GM23248 (cell line): ENCODE measurements around the gene OR9Q2. TPM values are rescaled to one million over a fixed set of nuclear protein-coding genes. Genes with fewer than 3 reads are reported as not detected.

Experiments used
- DNase-seq: peaks from one replicate; pipeline ENCODE4 v3.0.0-alpha.2; 2015
- H2AFZ ChIP-seq: fragments of 200-600 bp; sonication (generic); 2 replicates; pipeline ENCODE4 v1.6.1; 2016; ENCODE audit warnings: antibody characterized with exemption
- H3F3A ChIP-seq: fragments of 200-600 bp; sonication (generic); 2 replicates; pipeline ENCODE4 v1.6.1; 2016; ENCODE audit warnings: mild to moderate bottlenecking, antibody characterized with exemption, mixed run types; ENCODE audit not compliant: insufficient read depth
- H3K27ac ChIP-seq: fragments of 200-600 bp; sonication (generic); 2 replicates; pipeline ENCODE4 v1.5.1; 2016; ENCODE audit warnings: mild to moderate bottlenecking
- H3K27me3 ChIP-seq: fragments of 200-600 bp; sonication (generic); replicated peaks from 2 replicates; pipeline ENCODE4 v1.6.1; 2016; ENCODE audit warnings: mild to moderate bottlenecking; ENCODE audit not compliant: insufficient read depth
- H3K36me3 ChIP-seq: fragments of 200-600 bp; sonication (generic); 2 replicates; pipeline ENCODE4 v1.6.1; 2016; ENCODE audit warnings: low read depth, mild to moderate bottlenecking
- H3K4me1 ChIP-seq: fragments of 200-600 bp; sonication (generic); 2 replicates; pipeline ENCODE4 v1.6.1; 2016; ENCODE audit warnings: mild to moderate bottlenecking; ENCODE audit not compliant: insufficient read depth
- H3K4me2 ChIP-seq: fragments of 200-600 bp; sonication (generic); one replicate; pipeline ENCODE4 v1.6.1; 2016; ENCODE audit warnings: mild to moderate bottlenecking; ENCODE audit not compliant: unreplicated experiment
- H3K4me3 ChIP-seq: fragments of 200-600 bp; sonication (generic); 2 replicates; pipeline ENCODE4 v1.5.1; 2016; ENCODE audit warnings: mild to moderate bottlenecking
- H3K79me2 ChIP-seq: fragments of 200-600 bp; sonication (generic); 2 replicates; pipeline ENCODE4 v1.6.1; 2016; ENCODE audit warnings: mild to moderate bottlenecking; ENCODE audit not compliant: insufficient read depth
- H3K9ac ChIP-seq: fragments of 200-600 bp; sonication (generic); 2 replicates; pipeline ENCODE4 v1.6.1; 2016; ENCODE audit warnings: mild to moderate bottlenecking
- H3K9me2 ChIP-seq: fragments of 200-600 bp; sonication (generic); 2 replicates; pipeline ENCODE4 v1.6.1; 2016; ENCODE audit warnings: mixed run types, mild to moderate bottlenecking, moderate library complexity; ENCODE audit not compliant: insufficient read depth
- H3K9me3 ChIP-seq: fragments of 200-600 bp; sonication (generic); one replicate; pipeline ENCODE4 v1.6.1; 2017; ENCODE audit warnings: low read depth
- H4K20me1 ChIP-seq: fragments of 200-600 bp; sonication (generic); 2 replicates; pipeline ENCODE4 v1.6.0; 2016; ENCODE audit not compliant: insufficient read depth
- EZH2 ChIP-seq: fragments of 200-600 bp; sonication (generic); IDR thresholded peaks from 2 replicates; pipeline ENCODE4 v1.6.1; 2018; ENCODE audit warnings: antibody characterized with exemption, mild to moderate bottlenecking; ENCODE audit not compliant: insufficient read depth, poor library complexity, severe bottlenecking
- EZH2phosphoT487 ChIP-seq: fragments of 200-600 bp; sonication (generic); IDR thresholded peaks from 2 replicates; pipeline ENCODE4 v1.6.1; 2018; ENCODE audit warnings: antibody characterized with exemption, moderate library complexity, mild to moderate bottlenecking, low read depth; ENCODE audit not compliant: insufficient read depth
- WGBS, 2 experiments: methylation state at CpG; one replicate each; pipeline ENCODE4 v1.1.6; 2015 to 2017; ENCODE audit warnings: low lambda C conversion rate in 2 of 2, low coverage in 1 of 2; ENCODE audit errors: missing lambda C conversion rate in 2 of 2; 5-methylcytosine and 5-hydroxymethylcytosine counted together
- in situ Hi-C: fragments of 300-500 bp; cut with MboI; formaldehyde crosslinking; loops from 2 replicates; pipeline ENCODE4 v1.15.0; 2020
- polyA plus RNA-seq: library from polyadenylated mRNA; unstranded; fragments of >200 nt; fragmentation: Nextera tagmentation; extraction: Ambion mirVana; gene quantifications from 2 replicates; pipeline ENCODE4 v1.2.1, GENCODE V29; 2016
- total RNA-seq: library from RNA; depleted of rRNA; stranded (reverse); fragments of >200 nt; shearing (Covaris generic); gene quantifications from 2 replicates; pipeline ENCODE4 v1.2.3, GENCODE V29; 2014; rRNA removed

The OR9Q2 gene
- total and polyA plus RNA-seq, 2 experiments from 2014 or later = not detected

GRCh38 chr11:58227956-58228615 is 39.2 kb downstream of the OR9Q2 start:
- no peak for DNase-seq
- TF ChIP-seq EZH2 = no peak
- TF ChIP-seq EZH2phosphoT487 = no peak
- Histone ChIP-seq H3F3A (no peaks in the 10 kb centered on the region), H2AFZ (no peak overlapping the region), H3K27me3 (no peaks in the 10 kb centered on the region), H3K4me2 (no peak overlapping the region), H3K4me3 (no peak overlapping the region), H3K27ac (no peak overlapping the region), H3K9ac (no peak overlapping the region), H4K20me1 (no peaks in the 10 kb centered on the region), H3K4me1 (no peaks in the 10 kb centered on the region), H3K9me2 (peaks cover 4% of the 10 kb centered on the region; the same call in 1 of the 2 replicates), H3K36me3 (no peaks in the 10 kb centered on the region), H3K9me3 (no peaks in the 10 kb centered on the region), H3K79me2 (no peaks in the 10 kb centered on the region)
- in situ Hi-C loops = no loop called here
- 66 to 67% methylated on average over 32 of the region's 32 CpGs for WGBS, 2 experiments

Other genes starting within 250 kb of the OR9Q2 start
- not detected in 2 replicates for gene OR9Q1, start 165.2 kb upstream of the OR9Q2 start, total RNA-seq
- gene OR9Q1, start 165.2 kb upstream of the OR9Q2 start, polyA plus RNA-seq = not detected in 2 replicates
- gene OR6Q1, start 158.1 kb upstream of the OR9Q2 start, total RNA-seq = not detected in 2 replicates
- gene OR6Q1, start 158.1 kb upstream of the OR9Q2 start, polyA plus RNA-seq = not detected in 2 replicates
- gene OR9I1, start 63.5 kb upstream of the OR9Q2 start, total RNA-seq = not detected in 2 replicates
- not detected in 2 replicates for gene OR9I1, start 63.5 kb upstream of the OR9Q2 start, polyA plus RNA-seq
- gene OR1S2, start 15.1 kb downstream of the OR9Q2 start, total RNA-seq = not detected in 2 replicates
- not detected in 2 replicates for gene OR1S2, start 15.1 kb downstream of the OR9Q2 start, polyA plus RNA-seq
- gene OR1S1, start 23.6 kb downstream of the OR9Q2 start, total RNA-seq = not detected in 2 replicates
- gene OR1S1, start 23.6 kb downstream of the OR9Q2 start, polyA plus RNA-seq = not detected in 2 replicates
- not detected in 2 replicates for gene OR10Q1, start 39.8 kb downstream of the OR9Q2 start, total RNA-seq
- not detected in 2 replicates for gene OR10Q1, start 39.8 kb downstream of the OR9Q2 start, polyA plus RNA-seq
- not detected in 2 replicates for gene OR10W1, start 79.2 kb downstream of the OR9Q2 start, total RNA-seq
- not detected in 2 replicates for gene OR10W1, start 79.2 kb downstream of the OR9Q2 start, polyA plus RNA-seq
- not detected in 2 replicates for gene OR5B17, start 170.0 kb downstream of the OR9Q2 start, total RNA-seq
- not detected in 2 replicates for gene OR5B17, start 170.0 kb downstream of the OR9Q2 start, polyA plus RNA-seq
- gene OR5B3, start 217.8 kb downstream of the OR9Q2 start, total RNA-seq = not detected in 2 replicates
- gene OR5B3, start 217.8 kb downstream of the OR9Q2 start, polyA plus RNA-seq = not detected in 2 replicates
- not detected in 2 replicates for gene OR5B2, start 239.1 kb downstream of the OR9Q2 start, total RNA-seq
- gene OR5B2, start 239.1 kb downstream of the OR9Q2 start, polyA plus RNA-seq = not detected in 2 replicates